ENCODE results near the gene NKAIN4.

The NKAIN4 gene

GRCh38 chr20:63288581-63289251, 34.5 kb upstream of the NKAIN4 start:
- TF ChIP-seq CTCF (conservative IDR thresholded peaks at IDR 0.05) = no peak
- TF ChIP-seq ZFX (IDR thresholded peaks at IDR 0.05) = no peak
- no peak overlapping the region for H3K27ac ChIP-seq

- TF ChIP-seq CTCF (conservative IDR thresholded peaks at IDR 0.05) = no peak
- TF ChIP-seq ZFX (IDR thresholded peaks at IDR 0.05) = no peak
- no peak overlapping the region for H3K27ac ChIP-seq
These were observed 33.7 kb upstream of the NKAIN4 start for GRCh38 chr20:63287697-63288580.

- H3K27ac ChIP-seq = no peak overlapping the region
- TF ChIP-seq ZFX (IDR thresholded peaks at IDR 0.05) = no peak
- no peak for TF ChIP-seq CTCF (conservative IDR thresholded peaks at IDR 0.05)
These were observed 32.8 kb upstream of the NKAIN4 start for GRCh38 chr20:63286781-63287696.

- TF ChIP-seq CTCF (conservative IDR thresholded peaks at IDR 0.05) = no peak
- no peak for TF ChIP-seq ZFX (IDR thresholded peaks at IDR 0.05)
- H3K27ac ChIP-seq = no peak overlapping the region
These were observed 31.7 kb upstream of the NKAIN4 start for GRCh38 chr20:63285636-63286615.

- no peak overlapping the region for H3K27ac ChIP-seq
These were observed 30.8 kb upstream of the NKAIN4 start for GRCh38 chr20:63284981-63285524.

More at GRCh38 chr20:63284981-63285524, 30.8 kb upstream of the NKAIN4 start:
- TF ChIP-seq CTCF (conservative IDR thresholded peaks at IDR 0.05) (no peak), ZFX (IDR thresholded peaks at IDR 0.05) (no peak)

All from C4-2B (cell line).